ENCODE results near the gene PGM1. TPM values are rescaled to one million over a fixed set of nuclear protein-coding genes. Genes with fewer than 3 reads are reported as not detected.
A peak's percentile ranks its signal among the peaks of the same experiment; 100 is the strongest.

The PGM1 gene
- 43.8 to 46.8 TPM (median 46.0 TPM) in 3 replicates for total RNA-seq

GRCh38 chr1:63593303-63593885 is at the start of gene PGM1:
Gene PGM1, plus strand, starts transcription at chr1:63593411. Its CDS starts 78 bp downstream, at chr1:63593489.
- no peaks in the 10 kb centered on the region for H3K36me3 Mint-ChIP-seq

DNA sequence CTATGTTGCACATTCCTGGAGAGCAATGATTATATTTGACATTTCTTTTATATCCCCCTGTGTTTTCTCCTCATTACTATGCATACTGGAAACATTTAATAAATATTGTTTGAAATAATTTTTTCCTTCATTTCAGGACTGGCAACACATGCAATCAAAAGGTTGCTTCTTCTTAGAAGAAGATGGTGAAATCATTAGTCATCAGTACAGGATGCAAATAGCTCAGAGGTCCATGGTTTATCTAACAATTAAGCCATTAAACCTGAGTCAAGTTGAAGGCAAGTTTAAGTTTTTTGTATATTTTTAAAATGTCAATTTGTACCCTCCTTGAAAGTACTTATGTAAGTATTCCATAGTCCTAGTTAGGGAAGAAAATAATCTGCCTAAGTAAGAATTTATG is 47.4 kb upstream of the PGM1 start:
- Mint-ChIP-seq H3K4me1 (no peaks in the 10 kb centered on the region), H3K36me3 (peaks cover 35% of the 10 kb centered on the region), H3K9me3 (peaks cover 16% of the 10 kb centered on the region), H3K27ac (no peak overlapping the region), H3K27me3 (ENCODE audit: low read depth) (no peaks in the 10 kb centered on the region), H3K4me3 (no peak overlapping the region)
- TF ChIP-seq, protein P1, sequence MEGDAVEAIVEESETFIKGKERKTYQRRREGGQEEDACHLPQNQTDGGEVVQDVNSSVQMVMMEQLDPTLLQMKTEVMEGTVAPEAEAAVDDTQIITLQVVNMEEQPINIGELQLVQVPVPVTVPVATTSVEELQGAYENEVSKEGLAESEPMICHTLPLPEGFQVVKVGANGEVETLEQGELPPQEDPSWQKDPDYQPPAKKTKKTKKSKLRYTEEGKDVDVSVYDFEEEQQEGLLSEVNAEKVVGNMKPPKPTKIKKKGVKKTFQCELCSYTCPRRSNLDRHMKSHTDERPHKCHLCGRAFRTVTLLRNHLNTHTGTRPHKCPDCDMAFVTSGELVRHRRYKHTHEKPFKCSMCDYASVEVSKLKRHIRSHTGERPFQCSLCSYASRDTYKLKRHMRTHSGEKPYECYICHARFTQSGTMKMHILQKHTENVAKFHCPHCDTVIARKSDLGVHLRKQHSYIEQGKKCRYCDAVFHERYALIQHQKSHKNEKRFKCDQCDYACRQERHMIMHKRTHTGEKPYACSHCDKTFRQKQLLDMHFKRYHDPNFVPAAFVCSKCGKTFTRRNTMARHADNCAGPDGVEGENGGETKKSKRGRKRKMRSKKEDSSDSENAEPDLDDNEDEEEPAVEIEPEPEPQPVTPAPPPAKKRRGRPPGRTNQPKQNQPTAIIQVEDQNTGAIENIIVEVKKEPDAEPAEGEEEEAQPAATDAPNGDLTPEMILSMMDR (IDR thresholded peaks at IDR 0.05; ENCODE audit: unreplicated experiment) = no peak
- no peak for DNase-seq (ENCODE audit: low spot score in 2 of 2, unreplicated experiment in 2 of 2)

More at GRCh38 chr1:63593303-63593885, at the start of gene PGM1:
- Mint-ChIP-seq H3K9me3 (no peaks in the 10 kb centered on the region), H3K4me3 (peak within 1 kb of the TSS; percentile 94), H3K27ac (peak within 1 kb of the TSS; percentile 90), H3K4me1 (peaks cover 4% of the 10 kb centered on the region), H3K27me3 (ENCODE audit: low read depth) (no peaks in the 10 kb centered on the region)
- DNase-seq (ENCODE audit: low spot score in 2 of 2, unreplicated experiment in 2 of 2) = peak; percentile 59 to 79
- TF ChIP-seq, protein P1 (IDR thresholded peaks at IDR 0.05; ENCODE audit: unreplicated experiment) = no peak

- Mint-ChIP-seq H3K4me1 (no peaks in the 10 kb centered on the region), H3K27me3 (ENCODE audit: low read depth) (no peaks in the 10 kb centered on the region), H3K4me3 (no peak overlapping the region), H3K9me3 (peaks cover 12% of the 10 kb centered on the region), H3K36me3 (peaks cover 26% of the 10 kb centered on the region), H3K27ac (no peak overlapping the region)
- no peak for DNase-seq (ENCODE audit: low spot score in 2 of 2, unreplicated experiment in 2 of 2)
- TF ChIP-seq, protein P1 (IDR thresholded peaks at IDR 0.05; ENCODE audit: unreplicated experiment) = no peak
Observed at GRCh38 chr1:63547621-63548294, 45.5 kb upstream of the PGM1 start.

DNA sequence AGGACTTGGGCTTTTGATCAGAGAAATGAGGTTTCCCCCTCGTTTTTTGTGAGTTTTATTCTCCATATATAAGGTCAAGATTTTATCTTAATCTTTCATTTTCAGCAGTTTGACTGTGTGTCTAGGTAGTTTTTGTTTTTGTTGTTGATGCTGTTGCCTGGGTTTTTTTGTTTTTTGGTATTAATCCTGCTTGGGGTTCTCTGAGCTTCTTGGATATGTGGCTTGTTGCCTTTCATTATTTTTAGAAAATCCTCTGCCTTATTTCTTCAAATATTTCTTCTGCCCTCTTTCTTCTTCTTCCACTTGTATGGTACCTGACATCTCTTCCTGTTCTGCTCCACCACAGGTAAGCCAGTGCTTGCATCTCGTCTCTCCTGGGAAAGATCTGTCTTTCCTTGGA is 44.9 kb upstream of the PGM1 start:
- Mint-ChIP-seq H3K4me3 (no peak overlapping the region), H3K4me1 (no peaks in the 10 kb centered on the region), H3K27me3 (ENCODE audit: low read depth) (no peaks in the 10 kb centered on the region), H3K27ac (no peak overlapping the region), H3K36me3 (peaks cover 22% of the 10 kb centered on the region), H3K9me3 (peaks cover 8% of the 10 kb centered on the region)
- TF ChIP-seq, protein P1 (IDR thresholded peaks at IDR 0.05; ENCODE audit: unreplicated experiment) = no peak
- no peak for DNase-seq (ENCODE audit: low spot score in 2 of 2, unreplicated experiment in 2 of 2)

DNA sequence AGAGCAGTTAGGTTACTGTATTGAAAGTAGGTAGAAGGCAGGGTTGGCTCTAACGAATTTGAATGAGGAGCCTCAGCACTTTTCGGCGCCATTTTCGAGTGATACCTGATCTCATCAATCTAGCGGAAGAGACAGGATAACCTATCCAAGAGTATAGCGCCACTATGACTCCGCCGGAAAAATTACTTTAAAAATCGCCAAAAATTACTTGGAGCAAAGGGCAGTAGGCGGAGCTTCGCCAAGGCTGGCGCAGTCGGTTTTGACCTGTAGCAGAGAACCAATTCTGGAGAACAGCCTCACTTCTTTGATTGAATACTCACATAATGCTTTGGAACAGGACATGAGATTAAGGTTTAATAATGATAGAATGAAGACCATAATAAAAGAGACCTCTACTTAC is 44.3 kb upstream of the PGM1 start:
- no peak for DNase-seq (ENCODE audit: low spot score in 2 of 2, unreplicated experiment in 2 of 2)
- H3K27ac Mint-ChIP-seq = no peak overlapping the region
- H3K9me3 Mint-ChIP-seq = peaks cover 8% of the 10 kb centered on the region

More for the DNA sequence above, 44.3 kb upstream of the PGM1 start:
- H3K4me3 Mint-ChIP-seq = no peak overlapping the region
- no peaks in the 10 kb centered on the region for H3K4me1 Mint-ChIP-seq
- no peaks in the 10 kb centered on the region for H3K27me3 Mint-ChIP-seq (ENCODE audit: low read depth)
- TF ChIP-seq, protein P1 (IDR thresholded peaks at IDR 0.05; ENCODE audit: unreplicated experiment) = no peak
- peaks cover 22% of the 10 kb centered on the region for H3K36me3 Mint-ChIP-seq
